ENCODE data around the gene ACOT2. TPM values are rescaled to one million over a fixed set of nuclear protein-coding genes. Genes with fewer than 3 reads are reported as not detected.
"Not testable (repeated sequence)": the region's sequence is repeated elsewhere in the genome, so short reads cannot be mapped to it uniquely, and the experiment has no call there.

ACOT2 gene
- total RNA-seq, 1 donor from 2014 or later: 18.1 TPM

DNA sequence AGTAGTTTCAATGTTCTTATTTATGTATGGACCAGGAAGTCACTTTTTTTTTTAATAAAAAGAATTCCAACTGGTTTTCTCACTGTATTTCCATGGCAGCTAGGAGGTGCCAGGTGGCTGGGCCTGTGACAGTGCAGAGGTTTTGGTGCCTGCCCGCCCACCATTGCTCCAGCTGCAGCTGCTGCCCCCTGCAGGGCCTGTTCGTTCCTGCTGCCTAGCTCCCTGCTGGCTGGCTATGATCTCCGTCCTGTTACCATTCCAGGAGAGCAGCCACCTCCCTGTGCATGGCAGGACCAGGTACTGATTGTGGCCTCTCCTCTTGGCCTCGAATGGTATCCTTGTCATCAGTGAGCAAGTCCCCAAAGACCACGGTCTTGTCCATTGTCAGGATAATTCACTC, 30.0 kb upstream of the ACOT2 start:
- not testable (repeated sequence) for H3K9me3 Mint-ChIP-seq; H3K4me1 Mint-ChIP-seq (ENCODE audit: unreplicated experiment); H3K4me3 Mint-ChIP-seq; H3K27me3 Mint-ChIP-seq; H3K27ac Mint-ChIP-seq; DNase-seq (ENCODE audit: extremely low spot score, unreplicated experiment); H3K36me3 Mint-ChIP-seq
- peak; percentile 70 for TF ChIP-seq CTCF (conservative IDR thresholded peaks at IDR 0.05)

GRCh38 chr14:73542961-73543360, 26.1 kb upstream of the ACOT2 start:
- not testable (repeated sequence) for H3K36me3 Mint-ChIP-seq

DNA sequence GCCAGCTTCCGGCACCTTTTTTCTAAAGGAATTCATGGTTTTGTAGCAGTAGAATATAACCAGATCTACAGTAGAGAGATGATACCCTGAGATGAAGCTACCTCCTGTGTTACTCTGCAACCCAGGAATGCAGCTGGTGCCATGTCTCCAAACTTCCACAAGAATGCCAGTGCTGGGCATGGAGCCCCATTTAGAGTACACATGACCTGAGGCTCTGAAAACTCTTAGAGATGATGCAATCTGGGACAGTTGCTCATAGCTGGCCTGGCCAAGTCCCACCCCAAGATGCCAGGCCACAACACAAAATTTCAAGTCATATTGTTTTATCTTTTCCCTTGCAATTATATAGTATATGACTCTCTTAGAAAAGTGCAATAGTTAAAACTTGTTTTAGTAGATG, 23.7 kb upstream of the ACOT2 start:
- H3K9me3 Mint-ChIP-seq; H3K36me3 Mint-ChIP-seq; H3K27ac Mint-ChIP-seq; H3K27me3 Mint-ChIP-seq; H3K4me1 Mint-ChIP-seq (ENCODE audit: unreplicated experiment); H3K4me3 Mint-ChIP-seq; DNase-seq (ENCODE audit: extremely low spot score, unreplicated experiment): not testable (repeated sequence)

More at GRCh38 chr14:73542961-73543360, 26.1 kb upstream of the ACOT2 start:
- not testable (repeated sequence) for H3K27me3 Mint-ChIP-seq; H3K9me3 Mint-ChIP-seq; H3K4me1 Mint-ChIP-seq (ENCODE audit: unreplicated experiment); H3K27ac Mint-ChIP-seq; H3K4me3 Mint-ChIP-seq; DNase-seq (ENCODE audit: extremely low spot score, unreplicated experiment)

DNA sequence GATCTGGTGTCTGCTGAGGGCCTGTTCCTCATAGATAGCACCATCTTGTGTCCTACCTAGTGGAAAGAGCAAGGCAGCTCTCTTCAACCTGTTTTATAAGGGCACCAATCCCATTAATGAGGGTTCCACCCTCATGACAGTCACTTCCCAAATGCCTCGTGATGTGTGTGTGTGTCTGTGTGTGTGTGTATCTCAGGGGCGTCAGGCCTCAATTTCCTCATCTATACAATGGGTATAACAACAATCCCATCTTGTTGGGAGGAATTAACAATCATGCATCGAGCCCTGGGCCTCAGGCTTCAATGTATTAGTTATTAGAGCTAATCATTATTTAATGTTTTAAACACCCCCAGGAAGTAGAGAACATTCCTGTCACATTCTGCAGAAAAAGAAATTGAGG, 19.9 kb upstream of the ACOT2 start:
- not testable (repeated sequence) for DNase-seq (ENCODE audit: extremely low spot score, unreplicated experiment)

GRCh38 chr14:73549889-73550524, 19.0 kb upstream of the ACOT2 start:
- not testable (repeated sequence) for H3K9me3 Mint-ChIP-seq; H3K27ac Mint-ChIP-seq; H3K4me1 Mint-ChIP-seq (ENCODE audit: unreplicated experiment); H3K36me3 Mint-ChIP-seq; DNase-seq (ENCODE audit: extremely low spot score, unreplicated experiment); H3K27me3 Mint-ChIP-seq; H3K4me3 Mint-ChIP-seq

More for the DNA sequence above, 19.9 kb upstream of the ACOT2 start:
- not testable (repeated sequence) for H3K27ac Mint-ChIP-seq; H3K36me3 Mint-ChIP-seq; H3K9me3 Mint-ChIP-seq; H3K27me3 Mint-ChIP-seq; H3K4me1 Mint-ChIP-seq (ENCODE audit: unreplicated experiment); H3K4me3 Mint-ChIP-seq

DNA sequence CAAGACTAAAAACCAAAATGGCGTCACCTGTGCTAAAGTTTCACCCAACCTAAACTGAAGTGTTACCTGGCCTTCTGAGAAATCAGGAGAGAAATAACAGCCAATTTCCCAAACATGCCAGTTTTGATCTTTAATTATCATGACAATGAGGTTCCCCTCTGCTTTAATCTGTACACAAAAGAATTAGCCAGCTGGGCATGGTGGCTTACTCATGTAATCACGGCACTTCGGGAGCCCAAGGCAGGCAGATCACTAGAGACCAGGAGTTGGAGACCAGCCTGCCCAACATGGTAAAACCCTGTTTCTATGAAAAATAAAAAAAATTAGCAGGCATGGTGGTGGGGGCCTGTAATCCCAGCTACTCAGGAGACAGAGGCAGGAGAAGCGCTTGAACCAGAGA, 15.2 kb upstream of the ACOT2 start:
- DNase-seq (ENCODE audit: extremely low spot score, unreplicated experiment): no peak
- TF ChIP-seq CTCF (conservative IDR thresholded peaks at IDR 0.05): no peak
- no peaks in the 10 kb centered on the region for H3K9me3 Mint-ChIP-seq
- H3K4me1 Mint-ChIP-seq (ENCODE audit: unreplicated experiment): no peaks in the 10 kb centered on the region
- no peaks in the 10 kb centered on the region for H3K36me3 Mint-ChIP-seq
- no peak overlapping the region for H3K4me3 Mint-ChIP-seq
- H3K27ac Mint-ChIP-seq: no peak overlapping the region
- H3K27me3 Mint-ChIP-seq: no peaks in the 10 kb centered on the region

DNA sequence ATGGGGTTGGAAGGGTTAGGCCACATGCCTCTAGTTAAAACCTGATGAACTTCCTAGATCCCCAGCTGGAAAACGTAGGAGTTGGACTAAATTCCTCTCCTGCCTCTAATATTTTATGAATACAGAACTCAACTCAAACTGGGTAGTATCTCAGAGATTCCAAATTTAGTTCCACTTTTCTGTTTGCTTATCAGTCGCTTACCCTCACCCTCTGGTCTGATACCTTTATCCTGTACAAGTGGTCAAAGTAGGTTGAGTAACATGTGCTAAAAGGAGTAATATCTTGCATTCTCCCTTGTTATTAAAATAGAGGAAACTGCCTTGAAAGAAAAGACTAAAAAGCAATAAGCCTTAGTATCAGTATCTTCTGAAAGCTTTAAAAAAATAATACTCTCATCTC, 11.8 kb upstream of the ACOT2 start:
- not testable (repeated sequence) for H3K27me3 Mint-ChIP-seq; H3K4me3 Mint-ChIP-seq; H3K27ac Mint-ChIP-seq; H3K9me3 Mint-ChIP-seq; H3K36me3 Mint-ChIP-seq; H3K4me1 Mint-ChIP-seq (ENCODE audit: unreplicated experiment); DNase-seq (ENCODE audit: extremely low spot score, unreplicated experiment)

- not testable (repeated sequence) for H3K4me1 Mint-ChIP-seq (ENCODE audit: unreplicated experiment); H3K27ac Mint-ChIP-seq; H3K27me3 Mint-ChIP-seq; H3K4me3 Mint-ChIP-seq; DNase-seq (ENCODE audit: extremely low spot score, unreplicated experiment); H3K36me3 Mint-ChIP-seq
- H3K9me3 Mint-ChIP-seq: peaks cover 13% of the 10 kb centered on the region
These were observed 10.8 kb upstream of the ACOT2 start for GRCh38 chr14:73558238-73558637.

DNA sequence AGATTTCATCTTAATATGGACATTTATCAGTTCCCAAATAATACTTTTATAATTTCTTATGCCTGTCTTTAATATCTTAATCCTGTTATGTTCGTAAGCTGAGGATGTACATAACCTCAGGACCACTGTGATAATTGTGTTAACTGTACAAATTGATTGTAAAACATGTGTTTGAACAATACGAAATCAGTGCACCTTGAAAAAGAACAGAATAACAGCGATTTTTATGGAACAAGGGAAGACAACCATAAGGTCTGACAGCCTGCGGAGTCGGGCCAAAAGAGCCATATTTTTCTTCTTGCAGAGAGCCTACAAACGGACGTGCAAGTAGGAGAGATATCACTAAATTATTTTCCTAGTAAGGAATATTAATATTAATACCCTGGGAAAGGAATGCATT, 6.8 kb upstream of the ACOT2 start:
- not testable (repeated sequence) for H3K4me3 Mint-ChIP-seq; DNase-seq (ENCODE audit: extremely low spot score, unreplicated experiment); H3K27ac Mint-ChIP-seq; H3K27me3 Mint-ChIP-seq
- peaks cover 16% of the 10 kb centered on the region for H3K36me3 Mint-ChIP-seq
- H3K4me1 Mint-ChIP-seq (ENCODE audit: unreplicated experiment): peaks cover 18% of the 10 kb centered on the region
- H3K9me3 Mint-ChIP-seq: peaks cover 18% of the 10 kb centered on the region

DNA sequence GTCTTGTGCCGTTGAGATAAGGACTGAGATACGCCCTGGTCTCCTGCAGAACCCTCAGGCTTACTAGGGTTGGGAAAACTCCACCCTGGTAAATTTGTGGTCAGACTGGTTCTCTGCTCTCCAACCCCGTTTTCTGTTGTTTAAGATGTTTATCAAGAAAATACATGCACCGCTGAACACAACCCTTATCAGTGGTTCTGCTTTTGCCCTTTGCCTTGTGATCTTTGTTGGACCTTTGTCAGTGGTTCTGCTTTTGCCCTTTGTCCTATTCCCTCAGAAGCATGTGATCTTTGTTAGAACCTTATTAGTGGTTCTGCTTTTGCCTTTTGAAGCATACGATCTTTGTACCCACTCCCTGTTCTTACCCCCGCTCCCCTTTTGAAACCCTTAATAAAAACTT, 6.3 kb upstream of the ACOT2 start:
- peaks cover 23% of the 10 kb centered on the region for H3K4me1 Mint-ChIP-seq (ENCODE audit: unreplicated experiment)
- not testable (repeated sequence) for H3K4me3 Mint-ChIP-seq; H3K27me3 Mint-ChIP-seq; H3K27ac Mint-ChIP-seq; DNase-seq (ENCODE audit: extremely low spot score, unreplicated experiment)
- peaks cover 18% of the 10 kb centered on the region for H3K9me3 Mint-ChIP-seq
- H3K36me3 Mint-ChIP-seq: peaks cover 16% of the 10 kb centered on the region

DNA sequence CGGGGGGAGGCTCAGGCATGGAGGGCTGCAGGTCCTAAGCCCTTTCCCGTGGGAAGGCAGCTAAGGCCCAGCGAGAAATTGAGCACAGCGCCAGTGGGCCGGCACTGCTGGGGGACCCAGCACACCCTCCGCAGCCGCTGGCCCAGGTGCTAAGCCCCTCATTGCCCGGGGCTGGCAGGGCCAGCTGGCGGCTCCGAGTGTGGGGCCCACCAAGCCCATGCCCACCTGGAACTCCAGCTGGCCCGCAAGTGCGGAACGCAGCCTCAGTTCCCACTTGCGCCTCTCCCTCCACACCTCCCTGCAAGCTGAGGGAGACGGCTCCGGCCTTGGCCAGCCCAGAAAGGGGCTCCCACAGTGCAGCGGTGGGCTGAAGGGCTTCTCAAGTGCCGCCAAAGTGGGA, 2.6 kb upstream of the ACOT2 start:
- DNase-seq (ENCODE audit: extremely low spot score, unreplicated experiment); H3K4me3 Mint-ChIP-seq; H3K27me3 Mint-ChIP-seq; H3K27ac Mint-ChIP-seq: not testable (repeated sequence)
- Mint-ChIP-seq H3K9me3 (peaks cover 18% of the 10 kb centered on the region), H3K4me1 (ENCODE audit: unreplicated experiment) (peaks cover 37% of the 10 kb centered on the region), H3K36me3 (peaks cover 16% of the 10 kb centered on the region)

DNA sequence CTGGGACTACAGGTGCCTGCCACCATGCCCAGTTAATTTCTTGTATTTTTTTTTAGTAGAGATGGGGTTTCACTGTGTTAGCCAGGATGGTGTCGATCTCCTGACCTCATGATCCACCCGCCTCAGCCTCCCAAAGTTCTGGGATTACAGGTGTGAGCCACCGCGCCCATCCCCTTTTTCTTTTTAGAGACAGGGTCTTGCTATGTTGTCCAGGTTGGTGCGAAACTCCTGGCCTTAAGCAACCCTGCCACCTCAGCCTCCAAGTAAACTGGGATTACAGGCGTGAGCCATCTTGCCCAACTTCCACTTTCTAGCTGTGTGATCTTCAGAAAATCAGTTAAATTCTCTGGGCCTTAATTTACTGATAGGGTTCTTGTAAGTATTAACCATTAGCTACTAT, 2.1 kb upstream of the ACOT2 start:
- peaks cover 14% of the 10 kb centered on the region for H3K9me3 Mint-ChIP-seq
- peaks cover 16% of the 10 kb centered on the region for H3K36me3 Mint-ChIP-seq
- not testable (repeated sequence) for DNase-seq (ENCODE audit: extremely low spot score, unreplicated experiment); H3K27me3 Mint-ChIP-seq; H3K27ac Mint-ChIP-seq; H3K4me3 Mint-ChIP-seq
- H3K4me1 Mint-ChIP-seq (ENCODE audit: unreplicated experiment): peaks cover 37% of the 10 kb centered on the region
